ENCODE data around the gene ZRANB3. TPM values are rescaled to one million over a fixed set of nuclear protein-coding genes. Genes with fewer than 3 reads are reported as not detected.
A peak's percentile ranks its signal among the peaks of the same experiment; 100 is the strongest.

ZRANB3 gene
- total and polyA plus RNA-seq, 2 of the 13 experiments (the other 11 are each of a cell fraction or from before 2014, with no cell fraction given), result 5.8 to 25.2 TPM

DNA sequence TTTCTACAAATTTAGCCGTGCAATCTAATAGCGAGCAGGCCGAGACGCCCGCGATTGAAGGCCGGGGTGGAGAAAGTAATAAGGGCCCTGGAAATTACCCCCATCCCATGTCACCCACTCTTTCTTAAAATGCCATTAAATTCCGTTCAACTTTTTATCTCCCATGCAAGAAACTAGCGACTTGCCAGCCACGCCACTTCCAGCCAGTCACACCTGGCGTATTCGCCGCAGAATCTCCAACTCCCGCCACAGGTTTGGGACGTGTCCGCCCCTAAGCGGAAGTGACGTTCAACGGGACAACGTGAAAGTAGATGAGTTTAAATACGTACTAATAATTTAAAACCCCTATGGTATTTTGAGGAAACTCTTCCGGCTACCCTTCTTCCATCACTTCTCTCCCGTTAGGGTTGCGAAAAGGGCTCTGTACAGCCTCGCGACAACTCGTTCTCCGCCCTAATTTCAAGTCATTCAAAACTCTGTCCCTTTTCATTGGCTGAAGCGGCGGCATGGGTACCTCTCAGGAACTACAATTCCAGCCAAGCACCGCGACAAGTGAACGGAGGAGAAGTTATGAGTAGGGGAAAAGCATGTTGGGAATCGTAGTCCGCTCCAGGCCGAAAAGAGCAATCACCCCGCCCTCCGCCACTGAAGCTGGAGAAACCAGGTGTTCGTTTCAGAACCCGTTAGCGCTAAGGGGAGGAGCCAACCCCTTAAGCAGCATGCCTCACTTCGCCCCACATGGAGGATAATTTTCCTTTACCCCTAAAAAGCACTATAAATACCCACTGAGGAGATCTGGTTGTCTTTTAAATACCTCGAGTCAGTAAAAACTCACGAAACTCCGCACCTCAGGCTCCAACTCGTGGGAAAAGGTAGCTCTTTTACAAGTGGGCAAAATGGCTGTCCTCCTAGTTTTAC, at the start of gene ZRANB3 (continued):
- TF ChIP-seq, protein P1, sequence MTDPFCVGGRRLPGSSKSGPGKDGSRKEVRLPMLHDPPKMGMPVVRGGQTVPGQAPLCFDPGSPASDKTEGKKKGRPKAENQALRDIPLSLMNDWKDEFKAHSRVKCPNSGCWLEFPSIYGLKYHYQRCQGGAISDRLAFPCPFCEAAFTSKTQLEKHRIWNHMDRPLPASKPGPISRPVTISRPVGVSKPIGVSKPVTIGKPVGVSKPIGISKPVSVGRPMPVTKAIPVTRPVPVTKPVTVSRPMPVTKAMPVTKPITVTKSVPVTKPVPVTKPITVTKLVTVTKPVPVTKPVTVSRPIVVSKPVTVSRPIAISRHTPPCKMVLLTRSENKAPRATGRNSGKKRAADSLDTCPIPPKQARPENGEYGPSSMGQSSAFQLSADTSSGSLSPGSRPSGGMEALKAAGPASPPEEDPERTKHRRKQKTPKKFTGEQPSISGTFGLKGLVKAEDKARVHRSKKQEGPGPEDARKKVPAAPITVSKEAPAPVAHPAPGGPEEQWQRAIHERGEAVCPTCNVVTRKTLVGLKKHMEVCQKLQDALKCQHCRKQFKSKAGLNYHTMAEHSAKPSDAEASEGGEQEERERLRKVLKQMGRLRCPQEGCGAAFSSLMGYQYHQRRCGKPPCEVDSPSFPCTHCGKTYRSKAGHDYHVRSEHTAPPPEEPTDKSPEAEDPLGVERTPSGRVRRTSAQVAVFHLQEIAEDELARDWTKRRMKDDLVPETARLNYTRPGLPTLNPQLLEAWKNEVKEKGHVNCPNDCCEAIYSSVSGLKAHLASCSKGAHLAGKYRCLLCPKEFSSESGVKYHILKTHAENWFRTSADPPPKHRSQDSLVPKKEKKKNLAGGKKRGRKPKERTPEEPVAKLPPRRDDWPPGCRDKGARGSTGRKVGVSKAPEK (CRISPR knock-in tag; IDR thresholded peaks at IDR 0.05; ENCODE audit: borderline replicate concordance), result no peak
- TF ChIP-seq MXI1 (IDR thresholded peaks at IDR 0.05; ENCODE audit: borderline replicate concordance, low read depth, low read length) (peak; percentile 93), ZNF75D (CRISPR knock-in tag; IDR thresholded peaks at IDR 0.05; ENCODE audit: borderline replicate concordance) (no peak), PHF20 (CRISPR knock-in tag; IDR thresholded peaks at IDR 0.05) (no peak; the same call in 1 of the 2 replicates), ELF3 (CRISPR knock-in tag; IDR thresholded peaks at IDR 0.05) (no peak), ZBTB42 (CRISPR knock-in tag; IDR thresholded peaks at IDR 0.05) (no peak), RARG (CRISPR knock-in tag; IDR thresholded peaks at IDR 0.05; ENCODE audit: low read depth) (no peak), SOX6 (IDR thresholded peaks at IDR 0.05) (no peak), SOX6 (CRISPR knock-in tag; IDR thresholded peaks at IDR 0.05) (0 out of 2 replicates have a peak, but pooled peaks have one; percentile 17), ZBTB20 (CRISPR knock-in tag; IDR thresholded peaks at IDR 0.05; ENCODE audit: borderline replicate concordance, low read depth) (no peak), TEF (CRISPR knock-in tag; IDR thresholded peaks at IDR 0.05) (0 out of 2 replicates have a peak, but pooled peaks have one; percentile 39), ZNF678 (CRISPR knock-in tag; IDR thresholded peaks at IDR 0.05) (no peak), ZNF276 (CRISPR knock-in tag; IDR thresholded peaks at IDR 0.05; ENCODE audit: low read depth) (no peak), SATB2 (CRISPR knock-in tag; IDR thresholded peaks at IDR 0.05) (peak; percentile 10), NFYB (CRISPR knock-in tag; IDR thresholded peaks at IDR 0.05) (peak; percentile 74), NFIC (IDR thresholded peaks at IDR 0.05; ENCODE audit: low read length) (no peak), ZNF552 (CRISPR knock-in tag; IDR thresholded peaks at IDR 0.05; ENCODE audit: borderline replicate concordance) (no peak), ISX (CRISPR knock-in tag; conservative IDR thresholded peaks at IDR 0.05) (0 out of 2 replicates have a peak, but pooled peaks have one; percentile 54), DRAP1 (CRISPR knock-in tag; IDR thresholded peaks at IDR 0.05) (0 out of 2 replicates have a peak, but pooled peaks have one; percentile 39), ZNF24 (IDR thresholded peaks at IDR 0.05) (no peak), ZNF580 (CRISPR knock-in tag; IDR thresholded peaks at IDR 0.05; ENCODE audit: borderline replicate concordance, low read depth) (no peak), MIXL1 (CRISPR knock-in tag; IDR thresholded peaks at IDR 0.05) (0 out of 2 replicates have a peak, but pooled peaks have one; percentile 25)
- TF ChIP-seq, protein P2, sequence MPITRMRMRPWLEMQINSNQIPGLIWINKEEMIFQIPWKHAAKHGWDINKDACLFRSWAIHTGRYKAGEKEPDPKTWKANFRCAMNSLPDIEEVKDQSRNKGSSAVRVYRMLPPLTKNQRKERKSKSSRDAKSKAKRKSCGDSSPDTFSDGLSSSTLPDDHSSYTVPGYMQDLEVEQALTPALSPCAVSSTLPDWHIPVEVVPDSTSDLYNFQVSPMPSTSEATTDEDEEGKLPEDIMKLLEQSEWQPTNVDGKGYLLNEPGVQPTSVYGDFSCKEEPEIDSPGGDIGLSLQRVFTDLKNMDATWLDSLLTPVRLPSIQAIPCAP (CRISPR knock-in tag; IDR thresholded peaks at IDR 0.05; ENCODE audit: low read depth), result no peak

Data from HepG2 (cell line).